Measurements from ENCODE around the gene PLCG2.
"Not testable (repeated sequence)": the region's sequence is repeated elsewhere in the genome, so short reads cannot be mapped to it uniquely, and the experiment has no call there.

The PLCG2 gene

GRCh38 chr16:81850197-81850944, 71.3 kb downstream of the PLCG2 start:
- no peak for DNase-seq

DNA sequence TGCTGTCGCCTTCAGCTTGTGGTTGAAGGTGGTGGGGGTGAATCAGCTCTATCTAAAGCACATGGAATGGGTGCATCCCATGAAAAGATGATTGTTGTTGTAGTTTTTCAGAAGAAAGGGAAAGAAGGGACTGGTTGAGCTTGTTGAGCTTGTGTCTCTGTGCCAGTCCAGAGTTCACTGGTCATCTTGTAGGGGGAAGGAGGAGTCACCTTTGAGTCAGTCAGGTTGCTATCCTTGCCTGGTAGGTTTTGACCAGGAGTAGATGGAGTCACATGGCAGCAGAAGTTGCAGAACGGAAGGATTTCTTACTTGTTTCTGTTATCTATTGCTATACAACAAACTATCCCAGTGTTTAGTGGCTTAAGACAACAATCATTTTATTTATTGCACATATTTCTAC, 73.3 kb downstream of the PLCG2 start:
- DNase-seq: no peak

DNA sequence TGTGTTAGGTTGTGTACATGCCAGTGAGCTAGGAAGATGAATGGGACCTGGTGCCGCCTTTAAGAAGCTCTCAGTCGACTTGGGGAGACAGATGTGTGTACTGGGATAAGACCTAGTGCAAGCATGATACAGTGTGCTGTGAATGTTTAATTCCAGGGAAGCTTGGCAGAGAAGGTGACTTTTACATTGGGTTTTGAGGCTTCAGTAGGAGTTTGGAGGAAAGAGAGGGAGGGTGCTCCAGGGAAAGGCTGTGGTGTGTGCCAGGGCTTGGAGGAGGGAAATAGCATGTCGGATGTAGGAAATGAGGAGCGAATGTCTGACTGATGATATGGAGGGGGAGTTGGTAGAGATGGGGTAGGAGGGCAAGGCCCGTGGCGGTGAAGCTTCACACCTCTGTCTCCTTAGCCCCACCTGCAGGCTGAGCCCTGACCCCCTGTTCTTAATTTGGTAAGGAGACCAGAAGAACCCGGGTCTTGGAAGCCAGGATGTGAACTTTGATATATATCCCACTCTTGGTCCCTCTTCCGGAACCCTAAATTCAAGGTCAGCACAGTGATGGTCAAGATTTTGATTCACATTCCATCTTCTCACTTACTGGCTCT, 76.6 kb downstream of the PLCG2 start:
- DNase-seq: no peak

- no peak for DNase-seq
Observed at GRCh38 chr16:81860287-81861266, 81.5 kb downstream of the PLCG2 start.

DNA sequence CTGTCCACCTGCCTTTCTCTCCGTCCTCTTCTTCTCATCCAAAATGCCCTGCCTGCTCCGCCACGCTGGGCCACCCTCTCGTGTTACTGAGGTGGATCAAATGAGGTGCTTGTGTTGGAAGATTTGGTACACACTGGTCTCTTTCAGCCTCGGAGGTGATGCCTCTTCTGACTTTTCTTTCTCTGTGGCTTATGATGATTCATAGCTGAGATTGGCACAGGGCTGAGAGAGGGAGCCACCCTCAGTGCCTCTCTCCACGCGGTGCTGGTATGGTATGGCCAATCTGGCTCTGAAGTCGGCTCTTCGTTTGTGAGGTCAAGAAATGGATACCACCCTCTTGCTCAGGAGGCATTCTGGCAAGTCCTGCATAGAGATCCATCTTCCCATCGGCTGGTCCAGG, 82.4 kb downstream of the PLCG2 start:
- no peak for DNase-seq

DNA sequence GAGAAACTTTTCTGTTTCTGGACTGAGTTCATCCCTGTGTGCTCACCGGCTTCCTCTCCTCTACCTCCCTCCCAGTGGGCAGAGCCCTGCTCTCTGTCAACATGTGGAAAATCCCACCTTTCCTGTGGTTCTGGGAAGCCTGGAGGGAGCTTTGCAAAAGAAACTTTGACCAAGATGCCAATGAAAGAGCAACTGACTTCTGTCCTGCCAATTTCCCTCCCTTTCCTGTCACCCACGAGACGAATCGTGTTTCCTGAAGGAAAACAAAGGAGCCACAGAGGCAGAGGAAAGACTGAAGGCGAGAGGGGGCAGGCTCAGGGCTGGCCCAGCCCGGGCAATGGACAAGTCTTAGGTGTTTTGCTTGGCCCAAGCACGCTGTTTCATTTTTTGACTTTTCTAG, 82.8 kb downstream of the PLCG2 start:
- DNase-seq: no peak

DNA sequence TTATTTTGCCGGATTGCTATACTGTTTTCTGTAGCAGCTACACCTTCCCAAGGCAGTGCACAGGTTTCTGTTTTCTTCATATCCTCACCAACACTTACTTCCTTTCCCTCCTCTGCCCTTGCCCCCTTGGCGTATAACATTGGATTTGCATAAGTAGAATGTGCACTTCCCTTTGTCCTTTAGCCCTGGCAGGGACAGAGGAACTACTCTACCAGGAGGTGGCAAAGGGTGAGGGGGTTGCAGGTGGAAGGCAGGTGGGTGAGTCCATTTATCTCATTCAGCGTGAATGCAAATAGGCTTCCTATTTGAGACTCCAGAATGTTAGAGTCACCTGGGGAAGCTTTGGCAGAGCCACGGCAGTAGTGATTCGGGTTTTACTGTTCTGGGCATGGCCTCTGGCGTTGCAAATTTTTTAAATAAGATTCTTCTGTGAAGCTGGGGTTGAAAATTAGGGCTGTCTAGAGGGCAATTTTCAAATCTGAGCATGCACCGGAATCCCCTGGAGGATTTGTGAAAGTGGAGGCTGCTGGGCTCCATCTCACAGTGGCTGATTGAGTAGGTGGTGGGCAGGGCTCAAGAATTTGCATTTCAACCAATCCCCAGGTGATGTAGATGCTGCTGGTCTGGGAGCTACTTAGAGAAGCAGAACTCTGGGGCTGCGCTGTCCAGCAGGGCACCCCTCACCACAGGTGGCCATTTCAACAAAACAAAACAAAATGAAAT, 84.7 kb downstream of the PLCG2 start:
- DNase-seq: no peak

DNA sequence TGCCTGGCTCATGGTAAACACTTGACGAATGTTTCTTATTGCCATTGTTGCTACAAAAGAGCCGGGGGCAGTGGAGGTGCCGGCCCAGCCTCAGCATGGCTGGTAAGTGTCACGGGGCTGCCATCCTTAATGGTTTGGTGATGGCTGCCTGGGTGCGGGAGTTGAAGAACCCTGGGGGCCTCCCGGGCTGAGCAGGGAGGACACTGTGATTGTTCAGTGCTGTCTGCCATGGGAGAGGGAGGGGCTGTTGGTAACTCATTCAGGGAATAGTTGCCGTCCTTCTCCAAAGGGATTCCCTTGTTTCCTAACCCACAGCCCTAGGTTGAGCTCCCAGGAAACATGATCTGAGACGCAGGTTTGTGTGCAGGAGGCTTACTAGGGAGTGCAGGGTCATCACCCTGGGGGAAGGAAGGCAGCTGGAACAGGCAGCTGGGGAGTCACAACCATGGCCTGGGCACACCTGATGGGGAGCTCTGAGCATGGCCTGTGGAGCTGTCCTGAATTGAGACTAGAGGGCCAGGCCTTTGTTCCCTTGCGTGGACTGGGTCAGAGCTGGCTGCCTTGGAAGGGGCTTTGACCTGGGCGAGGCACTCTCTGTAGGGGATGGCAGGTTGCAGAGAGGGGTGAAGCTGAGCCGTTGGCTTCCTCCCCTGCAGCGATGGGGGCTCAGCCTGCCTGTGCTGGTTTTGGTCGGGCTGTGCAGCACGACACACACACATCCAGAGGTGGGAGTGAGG, 85.7 kb downstream of the PLCG2 start:
- no peak for DNase-seq

GRCh38 chr16:81866820-81867440, 87.8 kb downstream of the PLCG2 start:
- DNase-seq: no peak

GRCh38 chr16:81868057-81868748, 89.1 kb downstream of the PLCG2 start:
- DNase-seq: no peak

- DNase-seq: no peak
Observed at GRCh38 chr16:81869326-81869725, 90.2 kb downstream of the PLCG2 start.

DNA sequence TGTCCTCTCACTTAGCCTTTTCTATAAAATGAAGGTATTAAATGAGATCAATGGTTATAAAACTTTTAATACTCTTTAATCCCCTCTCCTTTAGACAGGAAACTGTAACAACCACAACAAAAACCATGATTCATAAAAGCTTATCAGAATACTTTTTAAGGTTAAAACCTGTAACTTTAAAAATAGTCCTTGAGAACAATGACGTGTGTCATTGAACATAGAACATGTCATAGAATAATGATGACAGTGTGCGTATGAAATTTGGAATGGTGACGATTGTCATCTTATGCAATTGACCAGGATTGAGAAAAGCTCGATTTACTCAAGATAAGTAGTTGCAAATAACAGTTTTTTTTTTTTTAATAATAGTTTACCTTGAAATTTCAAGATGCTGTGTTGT, 94.1 kb downstream of the PLCG2 start:
- DNase-seq: peak; percentile 18

- DNase-seq: peak; percentile 88
Observed at GRCh38 chr16:81873843-81874752, 95.0 kb downstream of the PLCG2 start.

GRCh38 chr16:81875461-81875860, 96.4 kb downstream of the PLCG2 start:
- no peak for DNase-seq

- no peak for DNase-seq
Observed at GRCh38 chr16:81876273-81876900, 97.3 kb downstream of the PLCG2 start.

DNA sequence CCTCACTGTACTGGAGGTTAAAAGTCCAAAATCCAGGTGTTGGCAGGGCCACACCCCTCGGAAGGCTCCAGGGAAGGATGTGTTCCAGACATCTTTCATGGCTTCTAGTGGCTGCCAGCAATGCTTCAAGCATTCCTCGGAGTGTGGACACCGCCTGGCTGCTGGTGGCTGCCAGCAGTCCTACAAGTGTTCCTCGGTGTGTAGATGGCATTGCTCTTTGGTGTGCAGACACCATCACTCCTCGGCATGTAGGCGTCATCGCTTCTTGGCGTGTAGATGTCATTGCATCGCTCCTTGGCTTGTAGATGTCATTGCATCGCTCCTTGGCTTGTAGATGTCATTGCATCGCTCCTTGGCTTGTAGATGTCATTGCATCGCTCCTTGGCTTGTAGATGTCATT, 98.4 kb downstream of the PLCG2 start:
- not testable (repeated sequence) for DNase-seq

DNA sequence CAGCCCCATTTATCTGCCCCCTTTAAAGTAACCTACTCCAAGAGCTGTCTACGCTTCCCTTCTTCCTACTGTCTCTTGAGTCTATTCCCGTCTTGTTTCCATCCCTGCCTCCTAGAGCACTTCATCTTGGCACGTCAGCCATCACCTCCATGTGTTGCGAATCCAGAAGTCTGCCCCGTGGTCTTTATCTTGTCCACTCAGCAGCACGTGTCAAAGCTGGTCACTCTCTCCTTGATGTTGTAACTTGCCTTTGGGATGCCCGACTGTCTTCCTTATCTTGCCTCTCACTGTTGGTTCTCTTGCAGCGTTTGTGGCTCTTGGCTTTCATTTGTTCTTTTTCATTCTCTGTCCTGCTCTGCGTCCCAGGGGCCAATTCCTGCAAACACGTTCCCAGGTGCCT, 99.4 kb downstream of the PLCG2 start:
- no peak for DNase-seq

DNA sequence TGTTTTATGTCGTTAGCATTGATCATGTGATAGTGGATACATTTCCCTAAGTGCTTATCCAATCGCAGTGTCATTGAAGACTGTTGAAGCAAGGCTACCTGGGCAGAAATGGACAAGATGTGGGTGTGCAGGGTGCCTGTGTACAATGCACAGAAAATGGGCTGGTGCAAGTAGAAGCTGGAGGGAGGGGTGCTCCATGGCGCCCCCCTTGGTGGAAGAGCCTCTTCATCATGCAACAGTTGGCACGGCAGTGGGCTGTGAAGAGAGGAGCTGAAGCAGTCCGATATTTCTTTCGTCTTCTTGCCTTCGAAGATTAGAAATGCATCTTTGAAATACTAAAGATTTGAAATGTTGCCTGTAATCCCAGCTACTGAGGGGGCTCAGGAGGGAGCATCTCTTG, 100.5 kb downstream of the PLCG2 start:
- peak; percentile 53 for DNase-seq

DNA sequence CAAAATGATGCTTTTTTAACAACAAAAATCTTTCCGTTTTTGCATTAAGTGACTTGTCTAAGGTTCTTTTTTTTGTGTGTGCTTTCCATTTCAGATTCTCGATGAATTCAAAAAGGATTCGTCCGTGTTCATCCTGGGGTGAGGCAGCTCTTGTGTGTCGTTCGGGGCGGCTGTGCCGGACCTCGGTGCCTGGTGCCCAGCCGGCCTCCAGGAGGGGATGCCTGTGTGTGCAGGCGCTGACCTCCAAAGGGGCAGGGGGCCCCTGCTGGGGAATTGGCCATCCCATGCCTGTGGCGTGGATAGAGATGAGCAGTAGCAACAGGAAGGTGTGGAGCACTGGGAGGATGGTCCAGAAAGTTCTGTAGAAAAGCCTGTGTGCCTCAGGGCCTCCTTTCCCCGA, 101.7 kb downstream of the PLCG2 start:
- no peak for DNase-seq

All from hematopoietic multipotent progenitor cell treated with erythropoietin and hydrocortisone succinate and interleukin-3 and kit ligand, for 4 days (in vitro differentiated cells).